NCI-H1417 treated with DMSO at 0.1 percent for 48 hours (cell line): ENCODE results near the gene BSCL2.
"Not testable (repeated sequence)": the region's sequence is repeated elsewhere in the genome, so short reads cannot be mapped to it uniquely, and the experiment has no call there.

Source experiments
- DNase-seq: peaks from one replicate; lab custom pipeline; 2025; lab: John Stamatoyannopoulos, UW

The BSCL2 gene

GRCh38 chr11:62707277-62707861 is at the start of gene BSCL2, which contains the start of gene GNG3:
Gene BSCL2, minus strand, starts transcription at chr11:62707424. Its CDS starts 229 bp downstream, at chr11:62707195.
Gene GNG3, plus strand, starts transcription at chr11:62707676. Its CDS starts 620 bp downstream, at chr11:62708296.
- DNase-seq, result no peak

- DNase-seq, result no peak
Measured at GRCh38 chr11:62755086-62755615, 47.9 kb upstream of the BSCL2 start.

GRCh38 chr11:62753736-62754603 is 46.7 kb upstream of the BSCL2 start, which contains the start of gene ZBTB3:
Gene ZBTB3, minus strand, starts transcription at chr11:62754160. Its CDS starts 496 bp downstream, at chr11:62753664.
- peak; percentile 100 for DNase-seq

GRCh38 chr11:62752994-62753735 is 45.9 kb upstream of the BSCL2 start:
- DNase-seq, result no peak

- no peak for DNase-seq
Measured at GRCh38 chr11:62752177-62752785, 45.1 kb upstream of the BSCL2 start.

- DNase-seq, result not testable (repeated sequence)
Measured at GRCh38 chr11:62749931-62750330, 42.7 kb upstream of the BSCL2 start.

GRCh38 chr11:62747475-62748160 is 40.4 kb upstream of the BSCL2 start:
- no peak for DNase-seq

GRCh38 chr11:62737196-62737595 is 30.0 kb upstream of the BSCL2 start:
- DNase-seq, result no peak

GRCh38 chr11:62732830-62733229 is 25.6 kb upstream of the BSCL2 start:
- DNase-seq, result no peak

- DNase-seq, result not testable (repeated sequence)
Measured at GRCh38 chr11:62730076-62730475, 22.9 kb upstream of the BSCL2 start.

- DNase-seq, result peak; percentile 70
Measured at GRCh38 chr11:62728171-62728988, 21.2 kb upstream of the BSCL2 start, which contains the start of gene TTC9C. Gene TTC9C, plus strand, starts transcription at chr11:62728486. Its CDS starts 363 bp downstream, at chr11:62728849.

GRCh38 chr11:62727872-62728170 is 20.6 kb upstream of the BSCL2 start:
- DNase-seq, result peak; percentile 95

- DNase-seq, result peak; percentile 98
Measured at GRCh38 chr11:62727165-62727871, 20.1 kb upstream of the BSCL2 start, which contains the start of gene HNRNPUL2. Gene HNRNPUL2, minus strand, starts transcription at chr11:62727457. Its CDS starts 301 bp downstream, at chr11:62727156.

- DNase-seq, result no peak
Measured at GRCh38 chr11:62726915-62727164, 19.6 kb upstream of the BSCL2 start.

GRCh38 chr11:62726156-62726914 is 19.1 kb upstream of the BSCL2 start:
- no peak for DNase-seq

GRCh38 chr11:62725646-62726045 is 18.4 kb upstream of the BSCL2 start:
- DNase-seq, result no peak

- no peak for DNase-seq
Measured at GRCh38 chr11:62724171-62724570, 16.9 kb upstream of the BSCL2 start.

GRCh38 chr11:62721994-62722393 is 14.8 kb upstream of the BSCL2 start:
- no peak for DNase-seq
